ENCODE results near the gene KLHDC3.
A peak's percentile ranks its signal among the peaks of the same experiment; 100 is the strongest.

Gene KLHDC3

DNA sequence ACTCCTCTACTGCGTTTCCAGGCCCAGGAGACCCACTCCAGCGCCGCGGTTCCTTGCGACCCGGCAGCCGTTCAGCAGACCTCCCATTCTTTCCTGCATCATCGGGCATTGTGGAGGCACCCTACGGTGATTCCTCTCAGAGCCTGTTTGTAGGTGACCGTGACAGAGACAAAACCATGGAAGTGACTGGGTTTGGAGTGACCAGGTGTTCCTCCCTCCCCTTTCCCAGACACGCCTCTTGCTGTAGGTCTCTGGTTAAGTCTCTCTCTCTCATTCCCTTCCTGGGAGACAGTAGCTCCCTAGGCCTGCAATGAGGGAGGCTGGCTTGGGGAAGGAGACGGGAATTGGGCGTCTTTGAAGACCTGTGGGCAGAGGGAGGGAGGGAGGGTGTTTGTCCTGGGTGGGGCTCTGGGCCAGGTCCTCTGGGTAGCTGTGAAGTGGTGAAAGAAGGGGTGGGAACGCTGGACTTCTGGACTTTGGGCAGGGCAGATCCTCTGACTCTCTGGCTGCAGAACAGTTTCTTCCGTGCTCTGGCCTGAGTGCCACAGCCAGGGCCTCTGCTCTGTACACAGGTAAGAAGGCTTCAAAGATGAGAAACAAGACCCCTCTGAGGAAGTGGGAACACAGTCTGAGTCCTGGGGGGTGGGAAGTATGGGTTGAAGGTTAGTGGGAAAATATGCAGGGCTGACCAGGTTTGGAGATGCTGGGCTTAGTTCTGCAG is 46.1 kb downstream of the KLHDC3 start:
- TF ChIP-seq POLR2A (IDR thresholded peaks at IDR 0.05; ENCODE audit: low read depth, low read length) (no peak), PAX5 (IDR thresholded peaks at IDR 0.05; ENCODE audit: insufficient read depth, low read length, severe bottlenecking) (no peak), TAF1 (IDR thresholded peaks at IDR 0.05; ENCODE audit: low read depth, low read length) (no peak), SPI1 (IDR thresholded peaks at IDR 0.05; ENCODE audit: low read depth, low read length) (no peak), POLR2AphosphoS5 (IDR thresholded peaks at IDR 0.05; ENCODE audit: low read depth, low read length) (no peak), POU2F2 (IDR thresholded peaks at IDR 0.05; ENCODE audit: low read depth, low read length) (no peak)
- FAIRE-seq (no peak), DNase-seq (ENCODE audit: insufficient read length, low spot score) (no peak)

DNA sequence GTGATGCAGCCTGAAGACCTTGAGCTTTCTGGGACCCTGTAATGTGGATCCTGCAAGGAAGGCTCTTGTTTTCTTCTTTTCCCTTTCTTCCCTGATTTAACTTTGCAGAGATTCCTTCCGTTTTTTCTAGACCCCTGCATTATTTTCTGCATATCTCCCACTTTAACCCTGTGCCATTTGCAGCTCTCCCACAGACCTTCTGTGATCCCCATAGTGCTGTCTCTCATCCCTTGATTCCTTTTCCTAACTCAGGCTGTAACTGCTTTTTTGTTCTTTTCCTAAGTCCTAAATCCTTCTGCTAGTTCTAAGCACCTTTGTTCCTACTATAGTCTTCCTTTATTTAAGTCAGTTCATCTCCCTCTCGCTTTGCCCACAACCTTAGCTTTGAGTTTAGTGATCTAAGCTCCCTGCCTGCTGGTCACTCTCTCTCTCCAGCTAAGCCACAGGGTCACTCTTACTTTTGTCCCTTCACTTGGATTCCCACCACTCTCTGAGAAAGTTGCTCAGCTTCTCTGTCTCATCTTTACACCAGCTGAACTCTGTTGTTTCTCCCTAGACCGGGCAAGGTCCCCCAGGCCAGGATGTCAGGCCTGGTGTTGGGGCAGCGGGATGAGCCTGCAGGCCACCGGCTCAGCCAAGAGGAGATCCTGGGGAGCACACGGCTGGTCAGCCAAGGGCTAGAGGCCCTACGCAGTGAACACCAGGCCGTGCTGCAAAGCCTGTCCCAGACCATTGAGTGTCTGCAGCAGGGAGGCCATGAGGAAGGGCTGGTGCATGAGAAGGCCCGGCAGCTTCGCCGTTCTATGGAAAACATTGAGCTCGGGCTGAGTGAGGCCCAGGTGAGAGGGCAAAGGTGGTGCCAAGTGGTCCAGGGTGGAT is 46.9 kb downstream of the KLHDC3 start:
- no peak for FAIRE-seq
- TF ChIP-seq SPI1 (IDR thresholded peaks at IDR 0.05; ENCODE audit: low read depth, low read length) (no peak), POLR2AphosphoS5 (IDR thresholded peaks at IDR 0.05; ENCODE audit: low read depth, low read length) (no peak), POLR2A (IDR thresholded peaks at IDR 0.05; ENCODE audit: low read depth, low read length) (no peak), PAX5 (IDR thresholded peaks at IDR 0.05; ENCODE audit: insufficient read depth, low read length, severe bottlenecking) (no peak), POU2F2 (IDR thresholded peaks at IDR 0.05; ENCODE audit: low read depth, low read length) (no peak), TAF1 (IDR thresholded peaks at IDR 0.05; ENCODE audit: low read depth, low read length) (no peak)
- DNase-seq (ENCODE audit: insufficient read length, low spot score) = no peak

DNA sequence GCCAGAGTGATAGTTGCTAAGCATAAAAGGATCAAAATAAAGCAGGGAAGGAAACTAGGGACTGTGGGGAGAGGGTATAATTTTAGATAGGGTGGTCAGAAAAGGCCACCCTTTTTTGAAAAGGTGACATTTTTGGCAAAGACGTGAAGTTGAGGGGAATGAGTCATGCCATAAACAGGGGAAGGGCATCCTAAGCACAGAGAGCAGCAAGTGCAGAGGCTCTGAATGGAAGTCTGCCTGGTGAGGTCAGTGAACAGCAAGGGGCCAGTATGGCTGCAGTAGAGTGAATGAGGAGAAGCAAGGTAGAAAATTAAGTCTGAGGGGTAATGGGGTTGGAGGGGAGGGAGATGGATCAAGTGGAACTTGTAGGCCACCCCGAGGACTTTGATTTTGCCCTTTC is 47.8 kb downstream of the KLHDC3 start:
- FAIRE-seq = no peak
- TF ChIP-seq POLR2AphosphoS5 (IDR thresholded peaks at IDR 0.05; ENCODE audit: low read depth, low read length) = no peak
- no peak for TF ChIP-seq PAX5 (IDR thresholded peaks at IDR 0.05; ENCODE audit: insufficient read depth, low read length, severe bottlenecking)
- TF ChIP-seq SPI1 (IDR thresholded peaks at IDR 0.05; ENCODE audit: low read depth, low read length) = no peak
- TF ChIP-seq POU2F2 (IDR thresholded peaks at IDR 0.05; ENCODE audit: low read depth, low read length) = no peak
- no peak for TF ChIP-seq POLR2A (IDR thresholded peaks at IDR 0.05; ENCODE audit: low read depth, low read length)
- TF ChIP-seq TAF1 (IDR thresholded peaks at IDR 0.05; ENCODE audit: low read depth, low read length) = no peak
- no peak for DNase-seq (ENCODE audit: insufficient read length, low spot score)

DNA sequence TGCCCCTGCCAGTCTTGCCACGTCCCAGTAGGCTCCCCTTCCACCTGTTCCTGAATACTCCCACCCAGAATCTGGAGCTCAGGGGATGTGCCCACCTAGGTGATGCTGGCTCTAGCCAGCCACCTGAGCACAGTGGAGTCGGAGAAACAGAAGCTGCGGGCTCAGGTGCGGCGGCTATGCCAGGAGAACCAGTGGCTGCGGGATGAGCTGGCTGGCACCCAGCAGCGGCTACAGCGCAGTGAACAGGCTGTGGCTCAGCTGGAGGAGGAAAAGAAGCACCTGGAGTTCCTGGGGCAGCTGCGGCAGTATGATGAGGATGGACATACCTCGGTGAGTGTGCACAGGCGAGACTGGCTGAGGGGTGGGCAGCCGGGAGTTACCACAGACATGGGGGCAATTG is 48.8 kb downstream of the KLHDC3 start:
- FAIRE-seq (no peak), DNase-seq (ENCODE audit: insufficient read length, low spot score) (no peak)
- TF ChIP-seq POU2F2 (IDR thresholded peaks at IDR 0.05; ENCODE audit: low read depth, low read length) (no peak), PAX5 (IDR thresholded peaks at IDR 0.05; ENCODE audit: insufficient read depth, low read length, severe bottlenecking) (no peak)

DNA sequence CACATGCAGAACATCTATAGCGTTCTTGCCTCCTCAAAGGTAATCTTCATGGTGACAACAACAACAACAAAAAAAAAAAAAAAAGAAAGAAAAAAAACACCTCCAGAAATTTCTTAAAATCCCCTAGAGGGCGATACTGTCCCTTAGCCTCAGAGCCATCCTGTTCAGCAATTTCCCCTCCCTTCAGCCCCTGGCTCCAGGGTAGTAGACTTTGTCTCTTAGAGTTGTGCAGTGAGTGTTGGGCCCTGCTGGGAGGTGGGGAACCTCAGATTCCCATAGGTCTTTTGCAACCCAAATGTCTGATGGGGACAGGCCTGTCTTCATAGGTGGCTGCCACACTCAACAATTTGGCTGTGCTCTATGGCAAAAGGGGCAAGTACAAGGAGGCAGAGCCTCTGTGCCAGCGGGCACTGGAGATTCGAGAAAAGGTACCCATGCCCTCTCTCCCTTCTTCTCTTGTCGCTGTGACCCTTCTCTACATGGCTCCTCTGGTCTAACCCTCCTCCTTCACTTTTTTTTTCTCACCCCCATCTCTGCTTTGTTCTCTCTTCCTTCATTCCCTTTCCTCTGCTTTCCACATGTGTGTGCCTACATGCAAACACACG is 56.1 kb downstream of the KLHDC3 start:
- peak; percentile 70 for DNase-seq (ENCODE audit: insufficient read length, low spot score)
- peak; percentile 69 for FAIRE-seq
- TF ChIP-seq PAX5 (IDR thresholded peaks at IDR 0.05; ENCODE audit: insufficient read depth, low read length, severe bottlenecking) = no peak
- TF ChIP-seq POLR2AphosphoS5 (IDR thresholded peaks at IDR 0.05; ENCODE audit: low read depth, low read length) = no peak
- no peak for TF ChIP-seq TAF1 (IDR thresholded peaks at IDR 0.05; ENCODE audit: low read depth, low read length)

Measured in GM12891 (cell line).